T-cell (primary cell): ENCODE measurements around the gene VPS13D. TPM values are rescaled to one million over a fixed set of nuclear protein-coding genes. Genes with fewer than 3 reads are reported as not detected.

Experiments
- ATAC-seq, 4 experiments: fragments of 200-7000 bp in 3 of 4; fragments of 150-1000 bp in 1 of 4; cut with Tn5 transposase; replicated peaks in 1 of 4; 1 replicate in 3 of 4; 2 replicates in 1 of 4; pipeline ENCODE4 v1.10.0; 2021; ENCODE audit warnings: moderate library complexity in 3 of 4, mild to moderate bottlenecking in 2 of 4, moderate number of reproducible peaks in 1 of 4
- CTCF ChIA-PET, 2 donors: fragments of 300-600 bp; sonication (Branson Sonifier 250); formaldehyde crosslinking; loops; one replicate each; lab custom pipeline; 2022; ENCODE audit warnings: antibody characterized with exemption in 2 of 2; lab: Charles Lee
- POLR2A ChIA-PET, 2 donors: fragments of 300-600 bp; sonication (Branson Sonifier 250); formaldehyde crosslinking; loops; one replicate each; lab custom pipeline; 2022; ENCODE audit warnings: antibody characterized with exemption in 2 of 2; lab: Charles Lee
- DNase-seq, 35 experiments: peaks; one replicate each; pipeline versions ENCODE4 v3.0.0 to v3.0.0-alpha.2; 2013 to 2023
- H3K27ac ChIP-seq: one replicate; pipeline ENCODE4 v1.5.1; 2013; ENCODE audit warnings: low read length
- H3K27me3 ChIP-seq, 2 experiments: replicated peaks in 1 of 2; 1 replicate in 1 of 2; 2 replicates in 1 of 2; pipeline versions ENCODE4 v1.6.1 to v1.7.0; 2013; ENCODE audit warnings: low read length in 1 of 2, mixed read lengths in 1 of 2; ENCODE audit not compliant: control insufficient read depth in 2 of 2, insufficient read depth in 2 of 2; ENCODE audit errors: extremely low read depth in 1 of 2
- H3K36me3 ChIP-seq, 2 donors: 1 replicate in 1 of 2; 2 replicates in 1 of 2; pipeline versions ENCODE4 v1.6.1 to v1.7.0; 2013; ENCODE audit warnings: low read length in 1 of 2; ENCODE audit not compliant: control insufficient read depth in 2 of 2, insufficient read depth in 1 of 2; ENCODE audit errors: extremely low read depth in 1 of 2
- H3K4me1 ChIP-seq, 2 experiments: 1 replicate in 1 of 2; 2 replicates in 1 of 2; pipeline versions ENCODE4 v1.6.1 to v1.7.0; 2013; ENCODE audit warnings: low read length in 2 of 2, mixed read lengths in 1 of 2; ENCODE audit not compliant: insufficient read depth in 2 of 2, control insufficient read depth in 1 of 2; ENCODE audit errors: extremely low read depth in 1 of 2
- H3K4me3 ChIP-seq, 2 donors: 1 replicate in 1 of 2; 2 replicates in 1 of 2; pipeline versions ENCODE4 v1.5.1 to v1.7.0; 2013; ENCODE audit warnings: mild to moderate bottlenecking in 2 of 2, low read length in 1 of 2, moderate library complexity in 1 of 2; ENCODE audit not compliant: control insufficient read depth in 1 of 2; ENCODE audit errors: extremely low read depth in 1 of 2
- H3K9me3 ChIP-seq: 2 replicates; pipeline ENCODE4 v1.7.0; 2013
- H3K27ac Mint-ChIP-seq, 2 donors: one replicate each; pipeline ENCODE4 v1.8.0; 2020 to 2021; ENCODE audit warnings: mild to moderate bottlenecking in 2 of 2, mixed read lengths in 2 of 2
- H3K27me3 Mint-ChIP-seq, 2 donors: one replicate each; pipeline ENCODE4 v1.8.0; 2021 to 2022; ENCODE audit warnings: mixed read lengths in 2 of 2
- H3K36me3 Mint-ChIP-seq: one replicate; pipeline ENCODE4 v1.8.0; 2021; ENCODE audit warnings: mixed read lengths
- H3K4me1 Mint-ChIP-seq, 3 donors: one replicate each; pipeline ENCODE4 v1.8.0; 2020 to 2022; ENCODE audit warnings: mixed read lengths in 3 of 3, mild to moderate bottlenecking in 1 of 3
- H3K4me3 Mint-ChIP-seq, 3 donors: one replicate each; pipeline ENCODE4 v1.8.0; 2020 to 2022; ENCODE audit warnings: mild to moderate bottlenecking in 3 of 3, mixed read lengths in 3 of 3, moderate library complexity in 3 of 3
- H3K9me3 Mint-ChIP-seq, 3 donors: one replicate each; pipeline ENCODE4 v1.8.0; 2020 to 2022; ENCODE audit warnings: mixed read lengths in 3 of 3
- WGBS: methylation state at CpG from one replicate; pipeline ENCODE4 v1.1.5; 2013; ENCODE audit warnings: missing lambda C conversion rate; ENCODE audit not compliant: insufficient coverage; 5-methylcytosine and 5-hydroxymethylcytosine counted together
- total RNA-seq, 35 experiments: library from RNA in 6 of 35; stranded (reverse) in 6 of 35; fragments of 120-200 nt in 1 of 35; gene quantifications; one replicate each; pipeline versions ENCODE4 v1.2.1 to v1.2.4 and lab custom pipeline; 2013 to 2026

Gene VPS13D
- total RNA-seq, 5 donors from 2014 or later (not counting 1 experiment from before 2014, with no cell fraction given) = 73.5 to 85.9 (median 75.8) TPM

DNA sequence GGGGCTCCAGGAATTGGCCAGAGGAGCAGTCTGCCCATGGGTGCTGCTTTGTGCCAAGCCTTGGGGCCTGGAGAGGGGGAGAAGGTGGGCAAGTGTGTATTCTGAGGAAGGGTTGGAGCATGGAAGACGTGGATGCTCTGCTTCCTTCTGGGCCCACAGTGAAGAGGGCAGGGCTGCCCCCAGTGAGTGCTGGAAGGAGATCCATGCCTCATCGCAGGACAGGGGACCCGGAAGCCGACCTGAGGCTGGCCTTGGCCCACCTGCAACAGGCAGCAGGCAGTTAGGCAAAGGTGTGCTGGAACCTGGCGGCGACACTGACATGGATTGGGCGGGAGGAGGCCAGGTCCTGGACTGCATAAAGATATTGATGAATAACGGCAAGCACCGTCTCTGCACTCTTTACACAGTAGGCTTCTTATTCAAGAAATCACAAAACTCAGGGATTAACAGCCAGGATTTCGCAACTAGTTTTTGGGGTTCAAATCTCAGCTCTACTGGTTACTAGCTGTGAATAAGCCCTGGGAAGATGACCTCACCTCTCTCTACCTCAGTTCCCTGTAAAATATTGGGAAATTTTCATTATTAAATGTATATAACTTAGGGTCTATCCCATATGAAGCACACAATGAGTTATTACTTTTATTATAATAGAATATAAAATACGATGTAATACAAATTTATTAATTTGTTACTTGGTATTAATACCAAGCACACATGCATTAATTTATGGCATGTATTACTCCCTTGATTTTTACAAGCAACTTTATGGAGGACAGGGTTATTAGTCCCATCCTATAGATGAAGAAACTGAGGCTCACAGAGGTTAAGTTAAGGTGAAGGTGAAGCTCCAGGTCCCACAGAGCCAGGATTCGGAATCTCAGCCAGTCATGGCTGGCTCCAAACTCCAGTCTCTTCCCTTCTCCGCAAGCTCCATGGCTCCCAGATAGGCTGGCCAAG, 325.9 kb downstream of the VPS13D start:
- Mint-ChIP-seq H3K4me1 (peaks cover 0 to 10% (median 9%) of the 10 kb centered on the region in 3 donors), H3K27ac (no peak overlapping the region), H3K4me3 (no peak overlapping the region), H3K9me3 (no peaks in the 10 kb centered on the region), H3K36me3 (no peaks in the 10 kb centered on the region), H3K27me3 (no peaks in the 10 kb centered on the region)
- POLR2A ChIA-PET = no interaction called here
- Histone ChIP-seq H3K36me3 (no peaks in the 10 kb centered on the region), H3K4me3 (no peak overlapping the region), H3K4me1 (no peaks in the 10 kb centered on the region), H3K27me3 (peaks cover 0 to 4% of the 10 kb centered on the region in 2 experiments), H3K27ac (no peak overlapping the region), H3K9me3 (no peaks in the 10 kb centered on the region)
- no peak for DNase-seq
- ATAC-seq = no peak
- whole genome bisulfite sequencing = 89% methylated on average over 7 of the region's 13 CpGs
- CTCF ChIA-PET = interaction anchor here in 1 of 2 donors (0.6 kb wide), 1 partner anchor 87 kb away, joined by 4 read pairs; no protein-coding TSS in a partner anchor

DNA sequence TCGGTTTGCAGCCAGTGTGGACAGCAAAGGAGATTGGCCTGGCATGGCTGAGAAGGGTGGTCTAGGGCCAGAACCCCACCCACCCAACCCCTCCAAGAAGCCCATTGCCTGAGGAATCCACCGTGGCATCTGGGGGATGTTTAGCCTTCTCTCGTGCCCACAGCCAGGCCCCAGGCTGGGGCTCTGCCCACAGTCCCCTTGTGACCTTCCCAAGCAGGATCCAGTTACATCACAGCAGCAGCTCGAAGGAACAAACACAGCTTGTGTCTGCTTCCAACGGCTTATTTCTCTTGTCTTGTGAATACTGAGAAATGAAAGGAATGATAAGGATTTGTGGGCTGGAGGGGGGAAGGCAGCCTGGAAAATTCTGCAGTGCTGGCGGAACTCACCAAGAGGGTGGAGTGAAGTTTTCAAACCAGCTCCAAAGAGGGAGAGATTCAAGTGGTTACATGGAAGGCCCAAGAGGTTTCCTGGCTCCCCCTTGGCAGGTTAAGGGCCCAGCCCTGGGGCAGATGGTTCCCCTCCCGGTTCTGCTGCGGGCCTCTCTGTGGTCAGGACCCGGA, 326.6 kb downstream of the VPS13D start:
- CTCF ChIA-PET = interaction anchor here in 1 of 2 donors (0.6 kb wide), 1 partner anchor 87 kb away, joined by 4 read pairs; no protein-coding TSS in a partner anchor
- Mint-ChIP-seq H3K27ac (peak overlapping the region in 1 of 2 donors; percentile 66), H3K36me3 (no peaks in the 10 kb centered on the region)

DNA sequence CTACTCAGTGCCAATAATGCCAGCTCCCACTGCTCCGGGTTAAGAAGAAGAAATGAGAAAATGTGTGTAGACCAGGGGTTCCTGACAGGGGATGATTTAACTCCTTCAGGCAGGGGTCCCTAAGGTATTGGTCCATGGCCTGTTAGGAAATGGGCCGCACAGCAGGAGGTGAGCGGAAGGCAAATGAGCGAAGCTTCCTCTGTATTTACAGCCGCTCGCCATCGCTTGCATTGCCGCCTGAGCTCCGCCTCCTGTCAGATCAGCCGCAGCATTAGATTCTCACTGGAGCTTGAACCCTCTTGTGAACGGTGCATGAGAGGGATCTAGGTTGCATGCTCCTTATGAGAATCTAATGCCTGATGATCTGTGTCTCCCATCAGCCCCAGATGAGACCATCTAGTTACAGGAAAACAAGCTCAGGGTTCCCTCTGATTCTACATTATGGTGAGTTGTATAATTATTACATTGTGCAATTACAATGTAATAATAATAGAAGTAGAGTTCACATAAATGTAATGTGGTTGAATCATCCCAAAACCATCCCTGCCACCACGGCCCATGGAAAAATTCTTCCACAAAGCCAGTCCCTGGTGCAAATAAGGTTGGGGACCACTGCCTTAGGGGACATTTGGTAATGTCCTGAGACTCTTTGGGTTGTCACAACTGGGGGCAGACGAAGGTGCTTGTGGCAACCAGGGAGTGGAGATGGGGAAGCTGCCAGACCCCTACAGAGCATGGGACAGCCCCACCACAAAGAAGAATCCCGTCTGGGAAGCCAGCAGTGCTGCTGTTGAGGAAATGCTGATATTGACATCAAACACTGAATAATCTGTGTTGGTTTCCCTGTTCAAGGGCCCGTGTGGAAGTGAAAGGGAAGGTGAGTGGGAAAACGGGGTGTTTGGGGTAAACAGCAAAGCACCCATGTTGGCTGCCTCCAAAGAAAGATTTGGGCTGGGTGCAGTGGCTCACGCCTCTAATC, 327.4 kb downstream of the VPS13D start:
- H3K27ac Mint-ChIP-seq = peak overlapping the region in 1 of 2 donors; percentile 66
- DNase-seq (no peak), ATAC-seq (no peak)
- peaks cover 0 to 10% (median 9%) of the 10 kb centered on the region in 3 donors for H3K4me1 Mint-ChIP-seq
- Histone ChIP-seq H3K4me1 (no peaks in the 10 kb centered on the region), H3K4me3 (no peak overlapping the region), H3K27me3 (peaks cover 0 to 9% of the 10 kb centered on the region in 2 experiments), H3K9me3 (no peaks in the 10 kb centered on the region), H3K27ac (no peak overlapping the region), H3K36me3 (no peaks in the 10 kb centered on the region)
- CTCF ChIA-PET = no interaction called here
- peaks cover under 1% of the 10 kb centered on the region for H3K36me3 Mint-ChIP-seq
- H3K9me3 Mint-ChIP-seq = peaks cover under 1% of the 10 kb centered on the region in 3 donors
- WGBS = 91% methylated on average over 15 of the region's 17 CpGs
- no peaks in the 10 kb centered on the region for H3K27me3 Mint-ChIP-seq
- POLR2A ChIA-PET = no interaction called here
- H3K4me3 Mint-ChIP-seq = no peak overlapping the region

More for the DNA sequence above, 326.6 kb downstream of the VPS13D start:
- ATAC-seq = no peak
- Histone ChIP-seq H3K9me3 (no peaks in the 10 kb centered on the region), H3K27ac (no peak overlapping the region), H3K4me1 (no peaks in the 10 kb centered on the region), H3K4me3 (no peak overlapping the region), H3K36me3 (no peaks in the 10 kb centered on the region), H3K27me3 (peaks cover 0 to 9% of the 10 kb centered on the region in 2 experiments)
- H3K4me1 Mint-ChIP-seq = peaks cover 0 to 10% (median 9%) of the 10 kb centered on the region in 3 donors
- no peaks in the 10 kb centered on the region for H3K9me3 Mint-ChIP-seq
- POLR2A ChIA-PET = no interaction called here
- DNase-seq = no peak
- no peak overlapping the region for H3K4me3 Mint-ChIP-seq
- 65% methylated on average over 5 of the region's 9 CpGs for WGBS
- H3K27me3 Mint-ChIP-seq = no peaks in the 10 kb centered on the region

DNA sequence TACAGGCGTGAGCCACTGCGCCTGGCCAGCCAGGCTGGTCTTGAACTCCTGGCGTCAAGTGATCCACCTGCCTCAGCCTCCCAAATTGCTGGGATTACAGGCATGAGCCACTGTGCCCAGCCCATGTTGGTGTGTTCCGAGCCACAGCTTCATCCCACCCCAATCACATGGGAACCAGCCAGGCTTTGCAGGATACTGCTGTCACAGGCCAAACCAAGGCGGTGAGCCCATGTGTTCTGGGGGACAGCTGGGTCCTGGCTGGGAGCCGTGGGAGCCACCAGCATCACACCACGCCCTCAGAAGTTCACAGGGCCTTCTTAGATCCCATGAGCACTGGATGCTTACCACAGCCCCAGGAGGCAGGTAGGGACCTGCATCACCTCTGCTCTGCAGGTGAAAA, 331.3 kb downstream of the VPS13D start:
- Mint-ChIP-seq H3K4me3 (no peak overlapping the region), H3K9me3 (peaks cover 14 to 24% (median 22%) of the 10 kb centered on the region in 3 donors), H3K27me3 (no peaks in the 10 kb centered on the region), H3K36me3 (peaks cover 20% of the 10 kb centered on the region), H3K27ac (no peak overlapping the region), H3K4me1 (peaks cover 0 to 10% (median 9%) of the 10 kb centered on the region in 3 donors)
- ATAC-seq (no peak), DNase-seq (no peak)
- Histone ChIP-seq H3K36me3 (no peaks in the 10 kb centered on the region), H3K9me3 (no peaks in the 10 kb centered on the region), H3K4me3 (no peak overlapping the region), H3K4me1 (no peaks in the 10 kb centered on the region), H3K27ac (no peak overlapping the region), H3K27me3 (peaks cover 0 to 6% of the 10 kb centered on the region in 2 experiments)
- WGBS = 93% methylated on average over 7 of the region's 7 CpGs
- CTCF ChIA-PET = no interaction called here
- POLR2A ChIA-PET = no interaction called here

Other genes with a start within 250 kb of the VPS13D start
- gene MFN2, start 249.6 kb upstream of the VPS13D start, total RNA-seq = 10 to 100 TPM; 38.0 to 47.0 (median 40.7) TPM
- gene MIIP, start 210.5 kb upstream of the VPS13D start, total RNA-seq = 10 to 100 TPM; 26.5 to 51.3 (median 43.4) TPM
- under 1 TPM in 4 of 5 donors, not detected in 1; 0.20 to 0.53 (median 0.33) TPM for gene TNFRSF8, start 166.7 kb upstream of the VPS13D start, total RNA-seq
- gene TNFRSF1B, start 63.0 kb upstream of the VPS13D start, total RNA-seq = 100 to 1,000 TPM in 2 of 5 donors, 10 to 100 TPM in 3; 55.0 to 130 (median 99.6) TPM